Measurements from ENCODE around the gene ACSF2.
A peak's percentile ranks its signal among the peaks of the same experiment; 100 is the strongest.

ACSF2 gene

GRCh38 chr17:50425682-50426471 is at the start of gene ACSF2:
Gene ACSF2 (plus strand): TSS chr17:50426218. CDS start chr17:50426262, 44 bp downstream.
- ATAC-seq = peak; percentile 88
- TF ChIP-seq PPARA (CRISPR knock-in tag; IDR thresholded peaks at IDR 0.05; ENCODE audit: borderline replicate concordance) = no peak
- TF ChIP-seq CREB5 (CRISPR knock-in tag; IDR thresholded peaks at IDR 0.05; ENCODE audit: low read depth) = no peak
- TF ChIP-seq ISL1 (CRISPR knock-in tag; IDR thresholded peaks at IDR 0.05) = no peak
- TF ChIP-seq ZNF565 (CRISPR knock-in tag; conservative IDR thresholded peaks at IDR 0.05; ENCODE audit: low read depth) = no peak

GRCh38 chr17:50379351-50380132 is 46.5 kb upstream of the ACSF2 start:
- no peak for TF ChIP-seq ESRRG (CRISPR knock-in tag; IDR thresholded peaks at IDR 0.05)
- no peak for TF ChIP-seq CSDC2 (CRISPR knock-in tag; IDR thresholded peaks at IDR 0.05)
- ATAC-seq = peak; percentile 8

- ATAC-seq = peak; percentile 11
- TF ChIP-seq PATZ1 (CRISPR knock-in tag; IDR thresholded peaks at IDR 0.05; ENCODE audit: borderline replicate concordance) (peak; percentile 37; the same call in 1 of the 2 replicates), RARB (CRISPR knock-in tag; IDR thresholded peaks at IDR 0.05) (no peak), POU6F1 (CRISPR knock-in tag; IDR thresholded peaks at IDR 0.05; ENCODE audit: borderline replicate concordance, low read depth) (no peak)
Measured at GRCh38 chr17:50380369-50381259, 45.4 kb upstream of the ACSF2 start.

- no peak for ATAC-seq
- TF ChIP-seq CSRNP3 (CRISPR knock-in tag; IDR thresholded peaks at IDR 0.05) (no peak), PATZ1 (CRISPR knock-in tag; IDR thresholded peaks at IDR 0.05; ENCODE audit: borderline replicate concordance) (no peak), OSR1 (CRISPR knock-in tag; IDR thresholded peaks at IDR 0.05) (no peak), ZNF565 (CRISPR knock-in tag; conservative IDR thresholded peaks at IDR 0.05; ENCODE audit: low read depth) (no peak), TOX (CRISPR knock-in tag; IDR thresholded peaks at IDR 0.05; ENCODE audit: borderline replicate concordance) (no peak), TSHZ2 (CRISPR knock-in tag; IDR thresholded peaks at IDR 0.05) (no peak), GLIS3 (CRISPR knock-in tag; IDR thresholded peaks at IDR 0.05) (no peak), TCF4 (CRISPR knock-in tag; IDR thresholded peaks at IDR 0.05; ENCODE audit: borderline replicate concordance) (no peak), ISL1 (CRISPR knock-in tag; IDR thresholded peaks at IDR 0.05) (no peak), PPARA (CRISPR knock-in tag; IDR thresholded peaks at IDR 0.05; ENCODE audit: borderline replicate concordance) (no peak), ZNF70 (CRISPR knock-in tag; IDR thresholded peaks at IDR 0.05) (no peak), RARB (CRISPR knock-in tag; IDR thresholded peaks at IDR 0.05) (no peak), ZFP3 (CRISPR knock-in tag; IDR thresholded peaks at IDR 0.05) (no peak), ZC3H10 (CRISPR knock-in tag; IDR thresholded peaks at IDR 0.05) (no peak), BACH2 (CRISPR knock-in tag; IDR thresholded peaks at IDR 0.05; ENCODE audit: borderline replicate concordance) (no peak)
Measured at GRCh38 chr17:50381260-50381815, 44.7 kb upstream of the ACSF2 start.

All from SK-N-SH treated with all-trans-retinoic acid at 6 μM for 48 hours (cell line).